K562 (cell line): ENCODE results near the gene VEZF1. TPM values are rescaled to one million over a fixed set of nuclear protein-coding genes. Genes with fewer than 3 reads are reported as not detected.

ENCODE experiments used
- ZNF584 ChIP-seq: fragments of 200-800 bp; sonication (Bioruptor generic); IDR thresholded peaks from 2 replicates; pipeline ENCODE4 v1.6.1; 2016; ENCODE audit warnings: low read depth, mild to moderate bottlenecking, missing genetic modification characterization, missing compliant biosample characterization
- polyA plus RNA-seq, 8 experiments: library from polyadenylated mRNA; depleted of rRNA in 4 of 8; stranded (reverse) in 5 of 8; unstranded in 3 of 8; fragments of >200 nt; fragmentation: Nextera tagmentation in 2 of 8; fragmentation: Illumina TruSeq in 1 of 8; extraction: Ambion mirVana in 2 of 8; extraction: Trizol in 1 of 8; gene quantifications; 2 replicates each; pipeline versions ENCODE4 v1.2.1 to v1.2.3, GENCODE V29; 2011 to 2014; ENCODE audit warnings: inconsistent platforms in 1 of 8, missing spikeins in 1 of 8
- small RNA-seq: library from RNA; depleted of rRNA; stranded (forward); fragments of <200 nt; gene quantifications from one replicate; pipeline ENCODE3, GENCODE V24; 2014
- total RNA-seq, 7 experiments: library from RNA; depleted of rRNA in 6 of 7; stranded (reverse); fragments of >200 nt in 6 of 7; fragmentation: Illumina TruSeq in 2 of 7; extraction: Trizol in 2 of 7; gene quantifications; 2 replicates each; pipeline versions ENCODE4 v1.2.1 to v1.2.3, GENCODE V29; 2011 to 2021; ENCODE audit warnings: low replicate concordance in 1 of 7

Gene VEZF1
- total and polyA plus RNA-seq, 9 of the 15 experiments (the other 6 are each of a cell fraction or from before 2014, with no cell fraction given), result 9.5 to 33.4 (median 22.1) TPM

GRCh38 chr17:57924677-57925076 lies 63.4 kb downstream of the VEZF1 start (continued):
- no peak for TF ChIP-seq ZNF584 (CRISPR knock-in tag)

Small RNAs within 50 kb of the gene (small RNA-seq; reads per million reads assigned to genes)
- not detected for gene AC015813.4

Other genes with a start within 250 kb of the VEZF1 start
Only the 7 nearest of the 9 such genes appear.
- 59.1 and 83.0 TPM in 2 replicates for gene MRPS23, start 138.2 kb downstream of the VEZF1 start, total RNA-seq (2014; rRNA removed)
- gene MRPS23, start 138.2 kb downstream of the VEZF1 start, total RNA-seq (2014; rRNA removed; fragmentation: Illumina TruSeq; extraction: Trizol), result 109 and 125 TPM in 2 replicates
- gene MRPS23, start 138.2 kb downstream of the VEZF1 start, total RNA-seq (2015; rRNA removed; fragmentation: Illumina TruSeq; extraction: Trizol), result 98.8 and 100.0 TPM in 2 replicates
- 91.4 and 96.4 TPM in 2 replicates for gene MRPS23, start 138.2 kb downstream of the VEZF1 start, total RNA-seq (2021)
- gene MRPS23, start 138.2 kb downstream of the VEZF1 start, polyA plus RNA-seq (2011; rRNA removed), result 63.6 and 79.0 TPM in 2 replicates
- gene MRPS23, start 138.2 kb downstream of the VEZF1 start, polyA plus RNA-seq (2014; fragmentation: Illumina TruSeq; extraction: Trizol), result 92.9 and 114 TPM in 2 replicates
- gene MRPS23, start 138.2 kb downstream of the VEZF1 start, polyA plus RNA-seq (2014; fragmentation: Nextera tagmentation; extraction: Ambion mirVana), result 100 to 1,000 TPM; 233 to 298 TPM
- 105 and 127 TPM in 2 replicates for gene MRPS23, start 138.2 kb downstream of the VEZF1 start, polyA plus RNA-seq (2014; rRNA removed)
- 0.33 and 1.5 TPM in 2 replicates for gene CUEDC1, start 32.8 kb downstream of the VEZF1 start, total RNA-seq (2014; rRNA removed)
- gene CUEDC1, start 32.8 kb downstream of the VEZF1 start, total RNA-seq (2014; rRNA removed; fragmentation: Illumina TruSeq; extraction: Trizol), result 0.64 and 0.65 TPM in 2 replicates
- 0.62 and 0.94 TPM in 2 replicates for gene CUEDC1, start 32.8 kb downstream of the VEZF1 start, total RNA-seq (2015; rRNA removed; fragmentation: Illumina TruSeq; extraction: Trizol)
- 1.0 and 2.5 TPM in 2 replicates for gene CUEDC1, start 32.8 kb downstream of the VEZF1 start, total RNA-seq (2021)
- 1.7 and 2.0 TPM in 2 replicates for gene CUEDC1, start 32.8 kb downstream of the VEZF1 start, polyA plus RNA-seq (2011; rRNA removed)
- gene CUEDC1, start 32.8 kb downstream of the VEZF1 start, polyA plus RNA-seq (2014; fragmentation: Illumina TruSeq; extraction: Trizol), result 1.5 and 1.7 TPM in 2 replicates
- gene CUEDC1, start 32.8 kb downstream of the VEZF1 start, polyA plus RNA-seq (2014; fragmentation: Nextera tagmentation; extraction: Ambion mirVana), result under 1 TPM in 1 of 2 experiments, not detected in 1; 0.20 TPM
- 2.5 and 4.1 TPM in 2 replicates for gene CUEDC1, start 32.8 kb downstream of the VEZF1 start, polyA plus RNA-seq (2014; rRNA removed)
- 434 and 460 TPM in 2 replicates for gene SRSF1, start 19.0 kb upstream of the VEZF1 start, total RNA-seq (2014; rRNA removed)
- gene SRSF1, start 19.0 kb upstream of the VEZF1 start, total RNA-seq (2014; rRNA removed; fragmentation: Illumina TruSeq; extraction: Trizol), result 485 and 507 TPM in 2 replicates
- gene SRSF1, start 19.0 kb upstream of the VEZF1 start, total RNA-seq (2015; rRNA removed; fragmentation: Illumina TruSeq; extraction: Trizol), result 538 and 559 TPM in 2 replicates
- gene SRSF1, start 19.0 kb upstream of the VEZF1 start, total RNA-seq (2021), result 384 and 442 TPM in 2 replicates
- gene SRSF1, start 19.0 kb upstream of the VEZF1 start, polyA plus RNA-seq (2011; rRNA removed), result 318 and 470 TPM in 2 replicates
- 380 and 384 TPM in 2 replicates for gene SRSF1, start 19.0 kb upstream of the VEZF1 start, polyA plus RNA-seq (2014; fragmentation: Illumina TruSeq; extraction: Trizol)
- 10 to 100 TPM; 77.8 to 98.4 TPM for gene SRSF1, start 19.0 kb upstream of the VEZF1 start, polyA plus RNA-seq (2014; fragmentation: Nextera tagmentation; extraction: Ambion mirVana)
- gene SRSF1, start 19.0 kb upstream of the VEZF1 start, polyA plus RNA-seq (2014; rRNA removed), result 425 and 475 TPM in 2 replicates
- gene DYNLL2, start 95.2 kb upstream of the VEZF1 start, total RNA-seq (2014; rRNA removed), result 13.0 and 17.2 TPM in 2 replicates
- gene DYNLL2, start 95.2 kb upstream of the VEZF1 start, total RNA-seq (2014; rRNA removed; fragmentation: Illumina TruSeq; extraction: Trizol), result 12.8 and 15.0 TPM in 2 replicates
- 11.2 and 11.9 TPM in 2 replicates for gene DYNLL2, start 95.2 kb upstream of the VEZF1 start, total RNA-seq (2015; rRNA removed; fragmentation: Illumina TruSeq; extraction: Trizol)
- gene DYNLL2, start 95.2 kb upstream of the VEZF1 start, total RNA-seq (2021), result 19.1 and 24.5 TPM in 2 replicates
- 12.2 and 18.4 TPM in 2 replicates for gene DYNLL2, start 95.2 kb upstream of the VEZF1 start, polyA plus RNA-seq (2011; rRNA removed)
- 23.8 and 26.0 TPM in 2 replicates for gene DYNLL2, start 95.2 kb upstream of the VEZF1 start, polyA plus RNA-seq (2014; fragmentation: Illumina TruSeq; extraction: Trizol)
- gene DYNLL2, start 95.2 kb upstream of the VEZF1 start, polyA plus RNA-seq (2014; fragmentation: Nextera tagmentation; extraction: Ambion mirVana), result 1 to 10 TPM; 1.8 to 2.3 TPM
- gene DYNLL2, start 95.2 kb upstream of the VEZF1 start, polyA plus RNA-seq (2014; rRNA removed), result 19.9 and 22.6 TPM in 2 replicates
- gene OR4D1, start 160.1 kb upstream of the VEZF1 start, total RNA-seq (2014; rRNA removed), result not detected in 2 replicates
- gene OR4D1, start 160.1 kb upstream of the VEZF1 start, total RNA-seq (2014; rRNA removed; fragmentation: Illumina TruSeq; extraction: Trizol), result not detected in 2 replicates
- not detected in 2 replicates for gene OR4D1, start 160.1 kb upstream of the VEZF1 start, total RNA-seq (2015; rRNA removed; fragmentation: Illumina TruSeq; extraction: Trizol)
- gene OR4D1, start 160.1 kb upstream of the VEZF1 start, total RNA-seq (2021), result not detected in 2 replicates
- not detected in 2 replicates for gene OR4D1, start 160.1 kb upstream of the VEZF1 start, polyA plus RNA-seq (2011; rRNA removed)
- not detected in 2 replicates for gene OR4D1, start 160.1 kb upstream of the VEZF1 start, polyA plus RNA-seq (2014; fragmentation: Illumina TruSeq; extraction: Trizol)
- gene OR4D1, start 160.1 kb upstream of the VEZF1 start, polyA plus RNA-seq (2014; fragmentation: Nextera tagmentation; extraction: Ambion mirVana), result not detected
- gene OR4D1, start 160.1 kb upstream of the VEZF1 start, polyA plus RNA-seq (2014; rRNA removed), result not detected in 2 replicates
- not detected in 2 replicates for gene OR4D2, start 178.7 kb upstream of the VEZF1 start, total RNA-seq (2014; rRNA removed)
- gene OR4D2, start 178.7 kb upstream of the VEZF1 start, total RNA-seq (2014; rRNA removed; fragmentation: Illumina TruSeq; extraction: Trizol), result not detected in 2 replicates
- gene OR4D2, start 178.7 kb upstream of the VEZF1 start, total RNA-seq (2015; rRNA removed; fragmentation: Illumina TruSeq; extraction: Trizol), result not detected in 2 replicates
- not detected in 2 replicates for gene OR4D2, start 178.7 kb upstream of the VEZF1 start, total RNA-seq (2021)
- not detected in 2 replicates for gene OR4D2, start 178.7 kb upstream of the VEZF1 start, polyA plus RNA-seq (2011; rRNA removed)
- not detected in 2 replicates for gene OR4D2, start 178.7 kb upstream of the VEZF1 start, polyA plus RNA-seq (2014; fragmentation: Illumina TruSeq; extraction: Trizol)
- not detected for gene OR4D2, start 178.7 kb upstream of the VEZF1 start, polyA plus RNA-seq (2014; fragmentation: Nextera tagmentation; extraction: Ambion mirVana)
- gene OR4D2, start 178.7 kb upstream of the VEZF1 start, polyA plus RNA-seq (2014; rRNA removed), result not detected in 2 replicates
- gene EPX, start 204.5 kb upstream of the VEZF1 start, total RNA-seq (2014; rRNA removed), result 0.08 TPM in 1 of 2 replicates, not detected in the other
- gene EPX, start 204.5 kb upstream of the VEZF1 start, total RNA-seq (2014; rRNA removed; fragmentation: Illumina TruSeq; extraction: Trizol), result not detected in 2 replicates
- gene EPX, start 204.5 kb upstream of the VEZF1 start, total RNA-seq (2015; rRNA removed; fragmentation: Illumina TruSeq; extraction: Trizol), result 0.33 and 0.45 TPM in 2 replicates
- gene EPX, start 204.5 kb upstream of the VEZF1 start, total RNA-seq (2021), result 0.20 and 0.22 TPM in 2 replicates
- gene EPX, start 204.5 kb upstream of the VEZF1 start, polyA plus RNA-seq (2011; rRNA removed), result not detected in 2 replicates
- 0.21 and 0.30 TPM in 2 replicates for gene EPX, start 204.5 kb upstream of the VEZF1 start, polyA plus RNA-seq (2014; fragmentation: Illumina TruSeq; extraction: Trizol)
- gene EPX, start 204.5 kb upstream of the VEZF1 start, polyA plus RNA-seq (2014; fragmentation: Nextera tagmentation; extraction: Ambion mirVana), result under 1 TPM; 0.07 to 0.11 TPM
- 0.17 and 0.22 TPM in 2 replicates for gene EPX, start 204.5 kb upstream of the VEZF1 start, polyA plus RNA-seq (2014; rRNA removed)